SJCRH30 (cell line): Measurements from ENCODE around the gene CALML3. TPM values are rescaled to one million over a fixed set of nuclear protein-coding genes. Genes with fewer than 3 reads are reported as not detected.
"Not testable (repeated sequence)": the region's sequence is repeated elsewhere in the genome, so short reads cannot be mapped to it uniquely, and the experiment has no call there.

Experiments
- DNase-seq, 2 experiments: peaks; one replicate each; pipeline ENCODE4 v3.0.0-alpha.2; 2015 to 2020
- H3K27ac ChIP-seq: fragments of 250-450 bp; sonication (Bioruptor Pico); 2 replicates; pipeline ENCODE4 v1.5.1; 2020; ENCODE audit warnings: mild to moderate bottlenecking, moderate library complexity
- H3K27me3 ChIP-seq: fragments of 250-450 bp; sonication (Bioruptor Pico); 2 replicates; pipeline ENCODE4 v1.5.1; 2020; ENCODE audit warnings: mild to moderate bottlenecking, moderate library complexity
- H3K36me3 ChIP-seq: fragments of 250-450 bp; sonication (Bioruptor Pico); 2 replicates; pipeline ENCODE4 v1.5.1; 2020; ENCODE audit warnings: mild to moderate bottlenecking, moderate library complexity
- H3K4me1 ChIP-seq: fragments of 250-450 bp; sonication (Bioruptor Pico); 2 replicates; pipeline ENCODE4 v1.5.1; 2020; ENCODE audit warnings: mild to moderate bottlenecking, moderate library complexity
- H3K4me3 ChIP-seq: fragments of 250-450 bp; sonication (Bioruptor Pico); 2 replicates; pipeline ENCODE4 v1.5.1; 2020; ENCODE audit warnings: mild to moderate bottlenecking, moderate library complexity
- H3K9me3 ChIP-seq: fragments of 250-450 bp; sonication (Bioruptor Pico); replicated peaks from 2 replicates; pipeline ENCODE4 v1.5.1; 2020; ENCODE audit warnings: mild to moderate bottlenecking, moderate library complexity
- total RNA-seq: library from RNA; depleted of rRNA; stranded (reverse); fragments of >200 nt; shearing (Covaris generic); gene quantifications from 2 replicates; pipeline ENCODE4 v1.2.3, GENCODE V29; 2014; rRNA removed

The CALML3 gene
- total RNA-seq: not detected in 2 replicates

GRCh38 chr10:5524641-5525560 lies at the start of gene CALML3:
Gene CALML3, plus strand, starts transcription at chr10:5524961. Its CDS starts 125 bp downstream, at chr10:5525086.
- no peak within 1 kb of the TSS for H3K27ac ChIP-seq
- H3K9me3 ChIP-seq: no peaks in the 10 kb centered on the region
- no peaks in the 10 kb centered on the region for H3K4me1 ChIP-seq
- H3K4me3 ChIP-seq: no peak within 1 kb of the TSS
- no peak for DNase-seq
- no peaks in the 10 kb centered on the region for H3K27me3 ChIP-seq
- H3K36me3 ChIP-seq: no peaks in the 10 kb centered on the region

- not testable (repeated sequence) for H3K4me3 ChIP-seq, DNase-seq, H3K27me3 ChIP-seq, H3K9me3 ChIP-seq, H3K27ac ChIP-seq, H3K36me3 ChIP-seq
- H3K4me1 ChIP-seq: peaks cover 16% of the 10 kb centered on the region
These were observed 49.7 kb upstream of the CALML3 start for GRCh38 chr10:5475088-5475487.

- peaks cover 16% of the 10 kb centered on the region for H3K4me1 ChIP-seq
- not testable (repeated sequence) for H3K9me3 ChIP-seq, H3K27ac ChIP-seq, H3K27me3 ChIP-seq, DNase-seq, H3K36me3 ChIP-seq, H3K4me3 ChIP-seq
These were observed 48.6 kb upstream of the CALML3 start for GRCh38 chr10:5475974-5476807.

GRCh38 chr10:5476918-5477525 lies 47.7 kb upstream of the CALML3 start:
- peak; percentile 66 to 74 for DNase-seq
- Histone ChIP-seq H3K9me3 (no peaks in the 10 kb centered on the region), H3K4me3 (peak overlapping the region; percentile 35)

GRCh38 chr10:5477948-5478693 lies 46.6 kb upstream of the CALML3 start:
- Histone ChIP-seq H3K4me1 (peaks cover 16% of the 10 kb centered on the region), H3K9me3 (no peaks in the 10 kb centered on the region), H3K27me3 (no peaks in the 10 kb centered on the region), H3K36me3 (no peaks in the 10 kb centered on the region), H3K4me3 (peak overlapping the region; percentile 35), H3K27ac (peak overlapping the region; percentile 81)
- DNase-seq: peak in 1 of 2 experiments; percentile 20

More at GRCh38 chr10:5476918-5477525, 47.7 kb upstream of the CALML3 start:
- no peaks in the 10 kb centered on the region for H3K27me3 ChIP-seq
- H3K27ac ChIP-seq: peak overlapping the region; percentile 81
- H3K4me1 ChIP-seq: peaks cover 16% of the 10 kb centered on the region
- no peaks in the 10 kb centered on the region for H3K36me3 ChIP-seq

- no peaks in the 10 kb centered on the region for H3K36me3 ChIP-seq
- no peak overlapping the region for H3K4me3 ChIP-seq
- DNase-seq: no peak
These were observed 46.0 kb upstream of the CALML3 start for GRCh38 chr10:5478694-5479305.

GRCh38 chr10:5479481-5480161 lies 45.1 kb upstream of the CALML3 start:
- no peak for DNase-seq
- Histone ChIP-seq H3K4me1 (peaks cover 16% of the 10 kb centered on the region), H3K27me3 (no peaks in the 10 kb centered on the region), H3K27ac (no peak overlapping the region), H3K4me3 (no peak overlapping the region), H3K36me3 (no peaks in the 10 kb centered on the region), H3K9me3 (no peaks in the 10 kb centered on the region)

More at GRCh38 chr10:5478694-5479305, 46.0 kb upstream of the CALML3 start:
- H3K4me1 ChIP-seq: peaks cover 16% of the 10 kb centered on the region
- no peaks in the 10 kb centered on the region for H3K27me3 ChIP-seq
- H3K9me3 ChIP-seq: no peaks in the 10 kb centered on the region
- H3K27ac ChIP-seq: peak overlapping the region; percentile 81; the same call in 1 of the 2 replicates

- no peaks in the 10 kb centered on the region for H3K27me3 ChIP-seq
- no peak overlapping the region for H3K4me3 ChIP-seq
- DNase-seq: no peak
- no peak overlapping the region for H3K27ac ChIP-seq
- no peaks in the 10 kb centered on the region for H3K9me3 ChIP-seq
- peaks cover 17% of the 10 kb centered on the region for H3K4me1 ChIP-seq
- no peaks in the 10 kb centered on the region for H3K36me3 ChIP-seq
These were observed 44.4 kb upstream of the CALML3 start for GRCh38 chr10:5480162-5480941.

- Histone ChIP-seq H3K4me3 (no peak overlapping the region), H3K9me3 (no peaks in the 10 kb centered on the region), H3K4me1 (peaks cover 23% of the 10 kb centered on the region), H3K27me3 (no peaks in the 10 kb centered on the region), H3K36me3 (no peaks in the 10 kb centered on the region), H3K27ac (no peak overlapping the region)
- DNase-seq: no peak
These were observed 43.6 kb upstream of the CALML3 start for GRCh38 chr10:5481121-5481520.

- H3K36me3 ChIP-seq: no peaks in the 10 kb centered on the region
- no peak overlapping the region for H3K27ac ChIP-seq
- H3K4me3 ChIP-seq: no peak overlapping the region
- DNase-seq: no peak
- H3K27me3 ChIP-seq: no peaks in the 10 kb centered on the region
- H3K9me3 ChIP-seq: no peaks in the 10 kb centered on the region
- peaks cover 25% of the 10 kb centered on the region for H3K4me1 ChIP-seq
These were observed 42.7 kb upstream of the CALML3 start for GRCh38 chr10:5482016-5482415.

- DNase-seq: no peak
- Histone ChIP-seq H3K4me1 (peaks cover 12% of the 10 kb centered on the region), H3K9me3 (no peaks in the 10 kb centered on the region), H3K27me3 (no peaks in the 10 kb centered on the region), H3K4me3 (no peak overlapping the region), H3K27ac (no peak overlapping the region), H3K36me3 (no peaks in the 10 kb centered on the region)
These were observed 40.6 kb upstream of the CALML3 start for GRCh38 chr10:5484205-5484604.

GRCh38 chr10:5485290-5485689 lies 39.5 kb upstream of the CALML3 start:
- H3K9me3 ChIP-seq: no peaks in the 10 kb centered on the region
- H3K27ac ChIP-seq: no peak overlapping the region
- H3K36me3 ChIP-seq: no peaks in the 10 kb centered on the region
- H3K4me3 ChIP-seq: no peak overlapping the region
- no peaks in the 10 kb centered on the region for H3K27me3 ChIP-seq
- peaks cover 12% of the 10 kb centered on the region for H3K4me1 ChIP-seq
- no peak for DNase-seq
